PFSK-1 (cell line): Measurements from ENCODE around the gene C9orf57.

ENCODE experiments used
- POLR2AphosphoS5 ChIP-seq: IDR thresholded peaks from 2 replicates; pipeline ENCODE4 v1.6.1; 2012; ENCODE audit warnings: low read depth, mild to moderate bottlenecking, control low read depth, low read length, moderate library complexity
- REST ChIP-seq, 2 experiments: IDR thresholded peaks; 2 replicates each; pipeline versions ENCODE4 v1.6.1 to v1.8.0; 2011 to 2012; ENCODE audit warnings: low read depth in 2 of 2, low read length in 2 of 2, control low read depth in 1 of 2, inconsistent platforms in 1 of 2, mild to moderate bottlenecking in 1 of 2, moderate library complexity in 1 of 2; ENCODE audit not compliant: insufficient read depth in 1 of 2
- TAF1 ChIP-seq: IDR thresholded peaks from 2 replicates; pipeline ENCODE4 v1.6.1; 2012; ENCODE audit warnings: low read length, control low read depth, borderline replicate concordance; ENCODE audit not compliant: insufficient read depth

DNA sequence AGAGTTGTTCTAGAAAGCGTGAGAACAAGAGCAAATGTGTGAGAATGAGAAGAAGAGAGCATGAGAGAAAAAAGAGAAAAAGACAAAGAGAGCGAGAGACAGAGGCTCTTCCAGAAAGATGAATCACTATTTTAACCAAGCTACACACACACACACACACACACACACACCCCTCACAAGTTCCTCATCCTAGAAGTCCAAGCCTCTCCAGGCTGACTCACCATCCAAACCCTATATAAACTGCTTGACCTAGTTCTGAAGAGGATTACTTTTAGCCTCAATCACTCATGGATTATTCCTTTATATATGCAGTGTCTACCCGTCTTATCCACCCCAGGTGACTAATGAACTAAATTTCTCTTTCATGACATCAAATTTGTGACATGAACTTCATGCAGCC, 37.6 kb downstream of the C9orf57 start:
- TF ChIP-seq POLR2AphosphoS5 (no peak), REST (IDR thresholded peaks at IDR 0.05; ENCODE audit: insufficient read depth in 1 of 2, low read depth in 2 of 2, low read length in 2 of 2) (no peak), TAF1 (no peak)
